ENCODE data around the gene GPR35. TPM values are rescaled to one million over a fixed set of nuclear protein-coding genes. Genes with fewer than 3 reads are reported as not detected.

GPR35 gene
- total RNA-seq, 4 donors from 2014 or later = 1.2 to 2.8 (median 2.4) TPM

- TF ChIP-seq CTCF (IDR thresholded peaks at IDR 0.05) (no peak), POLR2A (IDR thresholded peaks at IDR 0.05) (no peak)
- no peak overlapping the region for H3K4me3 ChIP-seq (ENCODE audit: low read depth, poor library complexity, severe bottlenecking)
- 56 to 62% methylated on average over 7 to 18 of the region's 18 CpGs for WGBS, 2 donors
- DNase-seq (ENCODE audit: low spot score in 2 of 2) = peak in 1 of 2 donors; percentile 61
- intact Hi-C loops (cut with DNase I; ENCODE audit: low total_unique reads) = no loop called here
These were observed 29.8 kb upstream of the GPR35 start for GRCh38 chr2:240595381-240596079.

- WGBS, 2 donors = 94 to 95% methylated on average over 10 to 17 of the region's 17 CpGs
- no peak overlapping the region for H3K4me3 ChIP-seq (ENCODE audit: low read depth, poor library complexity, severe bottlenecking)
- peak in 1 of 2 donors; percentile 81 for DNase-seq (ENCODE audit: low spot score in 2 of 2)
- no peak for TF ChIP-seq CTCF (IDR thresholded peaks at IDR 0.05)
- no peak for TF ChIP-seq POLR2A (IDR thresholded peaks at IDR 0.05)
- intact Hi-C loops (cut with DNase I; ENCODE audit: low total_unique reads) = no loop called here
These were observed 29.2 kb upstream of the GPR35 start for GRCh38 chr2:240596080-240596460.

GRCh38 chr2:240596491-240596931 is 28.8 kb upstream of the GPR35 start:
- TF ChIP-seq CTCF (IDR thresholded peaks at IDR 0.05) (no peak), POLR2A (IDR thresholded peaks at IDR 0.05) (no peak)
- WGBS, 2 donors = 80 to 82% methylated on average over 16 to 23 of the region's 23 CpGs
- intact Hi-C loops (cut with DNase I; ENCODE audit: low total_unique reads) = no loop called here
- no peak overlapping the region for H3K4me3 ChIP-seq (ENCODE audit: low read depth, poor library complexity, severe bottlenecking)
- peak in 1 of 2 donors; percentile 82 for DNase-seq (ENCODE audit: low spot score in 2 of 2)

GRCh38 chr2:240597054-240597418 is 28.2 kb upstream of the GPR35 start:
- H3K4me3 ChIP-seq (ENCODE audit: low read depth, poor library complexity, severe bottlenecking) = no peak overlapping the region
- no peak for DNase-seq (ENCODE audit: low spot score in 2 of 2)
- WGBS, 2 donors = 94 to 95% methylated on average over 10 of the region's 10 CpGs
- intact Hi-C loops (cut with DNase I; ENCODE audit: low total_unique reads) = no loop called here
- no peak for TF ChIP-seq CTCF (IDR thresholded peaks at IDR 0.05)
- no peak for TF ChIP-seq POLR2A (IDR thresholded peaks at IDR 0.05)

GRCh38 chr2:240597419-240598181 is 27.7 kb upstream of the GPR35 start:
- no peak overlapping the region for H3K4me3 ChIP-seq (ENCODE audit: low read depth, poor library complexity, severe bottlenecking)
- intact Hi-C loops (cut with DNase I; ENCODE audit: low total_unique reads) = no loop called here
- 87 to 98% methylated on average over 5 to 14 of the region's 22 CpGs for WGBS, 2 donors
- no peak for TF ChIP-seq POLR2A (IDR thresholded peaks at IDR 0.05)
- TF ChIP-seq CTCF (IDR thresholded peaks at IDR 0.05) = no peak
- DNase-seq (ENCODE audit: low spot score in 2 of 2) = peak in 1 of 2 donors; percentile 58
